HFF-Myc (cell line): ENCODE results near the gene RAB3B.

Experiments
- DNase-seq: peaks from one replicate; pipeline ENCODE4 v3.0.0-alpha.2; 2011; ENCODE audit warnings: low read depth; ENCODE audit errors: extremely low read depth
- H3K4me3 ChIP-seq: replicated peaks from 2 replicates; pipeline ENCODE4 v1.5.1; 2011; ENCODE audit warnings: low read depth, mild to moderate bottlenecking, control low read depth, low read length
- TF ChIP-seq, protein P1 (sequence below): IDR thresholded peaks from 2 replicates; pipeline ENCODE4 v1.5.1; 2012; ENCODE audit warnings: mild to moderate bottlenecking, low read depth, low read length, control low read depth; ENCODE audit errors: missing control alignments

RAB3B gene

DNA sequence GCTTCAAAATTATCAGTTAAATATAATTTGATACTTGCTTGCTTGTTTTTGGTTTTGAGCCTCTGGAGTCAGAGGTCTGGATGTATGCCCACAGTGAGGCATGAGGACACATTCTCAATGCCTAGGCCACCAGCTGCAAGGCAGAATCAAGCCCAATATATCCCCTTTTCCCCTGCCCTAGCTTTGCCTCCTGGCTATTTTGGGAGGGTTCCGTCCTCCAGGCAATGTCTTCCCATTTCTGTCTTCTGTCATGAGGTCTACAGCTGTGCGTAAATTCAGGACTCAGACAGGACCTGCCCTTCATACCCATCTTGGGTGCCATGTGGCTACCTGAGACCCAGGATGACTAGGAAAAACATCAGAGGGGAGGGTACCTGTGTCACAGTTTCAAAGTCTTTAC lies 131.2 kb downstream of the RAB3B start:
- H3K4me3 ChIP-seq: no peak overlapping the region
- TF ChIP-seq, protein P1, sequence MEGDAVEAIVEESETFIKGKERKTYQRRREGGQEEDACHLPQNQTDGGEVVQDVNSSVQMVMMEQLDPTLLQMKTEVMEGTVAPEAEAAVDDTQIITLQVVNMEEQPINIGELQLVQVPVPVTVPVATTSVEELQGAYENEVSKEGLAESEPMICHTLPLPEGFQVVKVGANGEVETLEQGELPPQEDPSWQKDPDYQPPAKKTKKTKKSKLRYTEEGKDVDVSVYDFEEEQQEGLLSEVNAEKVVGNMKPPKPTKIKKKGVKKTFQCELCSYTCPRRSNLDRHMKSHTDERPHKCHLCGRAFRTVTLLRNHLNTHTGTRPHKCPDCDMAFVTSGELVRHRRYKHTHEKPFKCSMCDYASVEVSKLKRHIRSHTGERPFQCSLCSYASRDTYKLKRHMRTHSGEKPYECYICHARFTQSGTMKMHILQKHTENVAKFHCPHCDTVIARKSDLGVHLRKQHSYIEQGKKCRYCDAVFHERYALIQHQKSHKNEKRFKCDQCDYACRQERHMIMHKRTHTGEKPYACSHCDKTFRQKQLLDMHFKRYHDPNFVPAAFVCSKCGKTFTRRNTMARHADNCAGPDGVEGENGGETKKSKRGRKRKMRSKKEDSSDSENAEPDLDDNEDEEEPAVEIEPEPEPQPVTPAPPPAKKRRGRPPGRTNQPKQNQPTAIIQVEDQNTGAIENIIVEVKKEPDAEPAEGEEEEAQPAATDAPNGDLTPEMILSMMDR: no peak
- no peak for DNase-seq

DNA sequence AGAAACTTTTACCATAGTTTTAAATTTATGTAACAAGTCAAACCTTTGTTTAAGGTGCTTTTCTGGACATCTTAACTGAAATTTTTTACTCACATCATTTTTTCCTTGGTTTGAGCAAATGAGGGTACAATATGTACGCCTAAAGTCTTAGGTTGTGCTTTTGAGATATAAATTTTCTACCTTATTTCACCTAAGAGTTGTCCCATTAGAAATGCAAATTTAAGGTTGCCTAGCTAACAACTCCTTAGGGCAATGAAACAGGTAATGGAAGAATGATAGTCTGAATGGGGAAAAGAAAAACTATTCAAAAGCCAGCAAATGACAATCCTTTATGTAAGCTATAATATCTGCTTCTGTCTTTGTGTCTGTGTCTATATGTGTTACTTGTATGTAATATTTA lies 131.6 kb downstream of the RAB3B start:
- no peak for DNase-seq
- TF ChIP-seq, protein P1: no peak
- no peak overlapping the region for H3K4me3 ChIP-seq
